ACHN (cell line): ENCODE measurements around the gene EPHB1.
"Not testable (repeated sequence)": the region's sequence is repeated elsewhere in the genome, so short reads cannot be mapped to it uniquely, and the experiment has no call there.

Experiments used
- DNase-seq: peaks from one replicate; pipeline ENCODE4 v3.0.0-alpha.2; 2015
- in situ Hi-C: cut with HindIII; loops from 2 replicates; pipeline ENCODE4 v1.10.0; 2017; ENCODE audit warnings: low sequenced_read_pairs, low pct_ligation_motif_present, low pct_unique_long_range_greater_than_20kb

Gene EPHB1

DNA sequence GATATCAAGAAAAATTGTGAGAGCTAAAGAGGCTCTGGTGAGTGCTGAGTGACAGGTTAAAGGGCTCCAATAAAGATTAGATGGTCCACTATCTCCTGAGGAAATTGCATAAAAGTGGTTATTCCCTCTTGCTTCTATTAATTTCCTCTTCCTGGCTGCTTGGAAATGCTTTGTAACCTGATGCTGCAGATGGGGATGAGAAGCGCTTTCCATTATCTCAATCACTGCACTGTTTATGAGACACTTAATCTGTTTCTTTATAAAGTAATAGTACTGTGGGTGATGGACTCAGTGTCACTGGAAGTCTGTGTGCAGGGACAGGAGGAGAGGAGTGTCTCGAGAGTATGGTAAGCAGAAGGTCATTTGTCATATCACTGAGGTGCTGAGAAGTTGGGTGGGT lies 305.3 kb downstream of the EPHB1 start:
- in situ Hi-C loops = no loop called here
- DNase-seq = no peak

DNA sequence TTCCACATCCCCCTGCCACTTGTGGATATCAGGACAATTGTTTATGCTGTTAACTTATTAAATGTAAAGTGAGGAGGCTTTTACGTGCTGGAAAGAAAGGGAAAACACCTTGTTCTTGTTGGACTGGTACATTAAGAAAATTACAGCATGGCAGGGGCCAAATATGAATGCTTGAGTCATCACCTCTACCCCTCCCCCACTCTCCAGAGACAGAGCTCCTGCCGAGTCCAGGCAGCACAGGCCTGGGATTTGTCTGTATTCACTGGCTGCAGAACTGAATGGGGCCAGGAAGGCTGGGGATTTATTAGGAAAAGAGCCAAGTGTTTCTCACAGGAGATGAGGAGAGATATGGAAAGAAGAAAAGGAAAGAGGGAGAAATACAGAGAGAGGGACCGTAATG lies 308.9 kb downstream of the EPHB1 start:
- in situ Hi-C loops = no loop called here

GRCh38 chr3:135106445-135106844 lies 311.4 kb downstream of the EPHB1 start:
- DNase-seq = peak; percentile 28
- in situ Hi-C loops = no loop called here

More for the DNA sequence above, 308.9 kb downstream of the EPHB1 start:
- DNase-seq = no peak

DNA sequence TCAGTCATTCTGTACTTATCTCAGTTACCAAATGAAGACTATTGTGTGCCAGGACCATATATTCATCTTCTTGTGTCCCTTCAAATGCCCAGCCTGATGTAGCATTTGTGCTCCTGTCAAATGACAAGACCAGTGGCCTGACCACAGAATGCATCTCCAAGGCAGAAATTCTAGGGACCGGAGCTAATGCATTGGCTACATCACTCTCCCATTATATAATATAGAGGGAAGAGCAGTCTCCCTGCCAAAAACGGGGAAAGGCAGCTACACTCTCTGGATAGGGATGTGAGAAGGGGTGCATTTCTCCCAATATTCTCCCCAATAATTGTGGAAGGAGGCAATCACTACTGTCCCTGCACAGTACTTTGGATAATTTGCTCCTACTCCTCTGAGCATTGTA lies 312.0 kb downstream of the EPHB1 start:
- in situ Hi-C loops = no loop called here
- no peak for DNase-seq

GRCh38 chr3:135109681-135110080 lies 314.6 kb downstream of the EPHB1 start:
- in situ Hi-C loops = no loop called here

DNA sequence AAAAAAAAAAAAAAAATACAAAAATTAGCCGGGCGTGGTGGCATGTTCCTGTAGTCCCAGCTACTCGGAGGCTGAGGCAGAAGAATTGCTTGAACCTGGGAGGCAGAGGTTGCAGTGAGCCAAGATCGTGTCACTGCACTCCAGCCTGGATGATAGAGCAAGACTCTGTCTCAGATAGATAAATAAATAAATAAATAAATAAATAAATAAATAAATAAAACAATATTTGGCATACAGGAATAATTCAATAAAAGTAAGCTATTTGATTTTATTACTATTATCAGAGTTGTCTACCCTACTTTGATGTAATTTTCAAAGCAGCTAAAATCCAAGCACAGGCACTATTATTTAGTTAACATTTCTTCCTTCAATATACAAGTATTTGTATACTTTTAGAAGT lies 319.5 kb downstream of the EPHB1 start:
- in situ Hi-C loops, DNase-seq: not testable (repeated sequence)

More at GRCh38 chr3:135109681-135110080, 314.6 kb downstream of the EPHB1 start:
- no peak for DNase-seq

DNA sequence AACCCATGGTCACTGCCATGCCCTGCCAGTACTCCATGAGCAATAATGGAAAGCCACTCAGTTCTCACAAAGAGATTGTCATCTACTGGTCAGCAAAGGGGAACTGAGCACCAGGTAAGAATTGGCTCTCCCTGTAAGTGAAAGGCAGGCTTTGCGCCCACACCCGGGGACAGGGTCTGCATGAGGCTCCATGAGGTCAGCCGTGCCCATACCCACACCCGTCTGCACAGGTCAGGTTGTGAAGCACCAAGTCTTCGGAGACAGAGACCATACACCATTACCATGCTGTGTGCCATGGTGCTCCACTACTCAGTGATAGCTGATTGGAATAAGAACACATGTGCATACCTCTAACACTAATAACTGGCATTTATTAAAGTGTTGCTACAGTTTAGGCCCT lies 322.9 kb downstream of the EPHB1 start:
- DNase-seq = no peak
- in situ Hi-C loops = no loop called here

DNA sequence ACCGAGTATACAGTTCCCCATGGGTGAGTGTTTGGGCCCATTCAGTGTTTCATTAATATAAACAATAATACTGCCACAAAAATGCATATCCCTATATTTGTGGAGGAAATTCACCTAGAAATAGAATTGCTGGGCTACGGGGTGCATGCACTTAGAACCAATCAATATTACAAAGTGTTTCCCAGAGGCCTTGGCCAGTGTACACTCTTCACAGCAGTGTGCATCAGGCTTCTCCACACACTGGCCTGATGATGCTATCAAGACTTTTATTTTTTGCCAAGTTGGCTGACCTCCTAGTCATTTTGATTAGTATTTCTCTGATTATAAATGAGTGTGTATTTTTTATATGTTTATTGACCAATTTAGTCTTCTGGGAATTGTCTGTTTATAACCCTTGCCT lies 323.7 kb downstream of the EPHB1 start:
- in situ Hi-C loops = no loop called here
- no peak for DNase-seq

GRCh38 chr3:135125171-135125801 lies 330.2 kb downstream of the EPHB1 start:
- peak; percentile 43 for DNase-seq
- in situ Hi-C loops = no loop called here

DNA sequence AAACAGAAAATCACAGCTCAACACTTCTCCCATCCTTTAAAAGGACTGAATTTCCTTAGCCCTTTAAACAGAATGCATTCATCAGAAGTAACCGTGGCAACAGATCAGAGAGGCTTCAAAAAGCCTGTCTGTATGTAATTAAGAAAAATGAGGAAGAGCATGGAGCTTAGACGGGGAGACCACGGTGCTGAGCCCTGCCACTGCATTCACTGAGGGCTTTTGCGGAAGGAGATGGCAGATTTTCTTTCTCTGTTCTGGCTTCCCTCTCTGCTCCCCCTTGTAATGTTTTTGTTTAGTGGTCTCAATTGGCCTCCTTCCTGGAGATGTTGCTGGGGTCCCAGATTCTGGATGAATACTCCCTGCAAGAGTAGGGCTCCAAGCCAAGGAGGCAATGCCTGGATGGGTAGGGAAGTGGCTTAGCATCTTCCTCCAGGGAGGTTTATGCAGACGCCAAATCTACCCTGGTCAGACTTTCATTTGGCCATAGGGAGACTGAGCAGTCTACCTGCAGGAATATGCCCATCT lies 332.9 kb downstream of the EPHB1 start:
- DNase-seq = no peak

GRCh38 chr3:135128818-135129217 lies 333.8 kb downstream of the EPHB1 start:
- DNase-seq = no peak
- in situ Hi-C loops = no loop called here

More for the DNA sequence above, 332.9 kb downstream of the EPHB1 start:
- in situ Hi-C loops = no loop called here

DNA sequence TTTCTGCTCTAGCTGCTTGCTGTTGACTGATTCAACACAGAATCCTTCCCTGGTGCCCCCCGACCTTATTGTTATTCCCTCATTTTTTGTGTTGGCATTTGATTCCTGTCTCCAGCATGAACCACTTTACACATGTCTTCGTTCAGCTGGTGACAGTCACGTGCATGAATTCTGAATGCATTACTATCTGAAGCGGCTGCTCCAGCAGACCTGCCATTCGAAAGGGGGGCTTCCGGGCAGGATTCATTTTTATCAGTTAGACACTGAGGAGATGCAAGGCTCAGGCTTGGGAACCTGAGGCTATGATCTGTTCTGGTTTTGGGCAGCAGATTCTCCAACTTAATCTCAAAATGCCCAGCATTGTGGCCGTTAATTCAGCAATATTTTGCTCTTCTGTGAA lies 336.2 kb downstream of the EPHB1 start:
- in situ Hi-C loops = no loop called here
- DNase-seq = no peak

DNA sequence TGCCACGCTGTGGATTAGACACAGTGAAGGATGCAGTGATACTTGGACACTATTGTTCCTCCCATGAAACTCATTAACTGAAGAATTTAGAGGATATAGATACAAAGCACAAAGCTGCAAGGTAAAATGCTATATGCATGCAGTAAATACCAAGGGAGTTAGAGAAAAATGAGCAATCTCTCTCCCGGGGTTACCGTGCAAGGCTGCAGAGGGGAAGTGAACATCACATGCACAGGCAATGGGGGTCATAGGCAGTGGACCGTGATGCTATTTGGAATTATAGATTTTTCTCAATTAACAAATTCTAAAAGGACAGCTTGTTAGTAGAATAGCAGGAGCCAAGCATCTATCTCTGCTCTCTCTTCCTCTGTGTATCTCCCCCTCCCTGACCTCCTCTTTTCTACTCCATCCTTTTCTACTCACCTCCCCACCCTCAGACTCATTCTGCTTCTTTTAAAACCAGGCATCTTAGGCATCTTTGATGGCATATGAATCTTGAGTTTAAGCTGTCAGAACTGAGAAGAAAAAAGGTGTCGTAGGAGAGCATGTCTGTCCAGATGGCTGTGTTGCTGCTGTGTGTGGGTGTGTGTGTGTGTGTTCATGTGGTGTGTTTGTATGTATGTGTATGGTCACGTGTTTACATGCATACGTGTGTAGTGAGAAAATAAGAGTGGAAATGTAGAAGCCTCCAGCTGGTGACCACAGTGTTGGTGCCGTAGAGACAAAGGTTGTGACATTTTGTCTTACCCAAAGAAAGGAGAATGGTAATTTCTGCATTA lies 339.0 kb downstream of the EPHB1 start:
- in situ Hi-C loops = no loop called here
- DNase-seq = no peak

- in situ Hi-C loops = no loop called here
- no peak for DNase-seq
These were observed 339.6 kb downstream of the EPHB1 start for GRCh38 chr3:135134684-135135075.

GRCh38 chr3:135135445-135135844 lies 340.4 kb downstream of the EPHB1 start:
- in situ Hi-C loops = no loop called here
- DNase-seq = no peak

DNA sequence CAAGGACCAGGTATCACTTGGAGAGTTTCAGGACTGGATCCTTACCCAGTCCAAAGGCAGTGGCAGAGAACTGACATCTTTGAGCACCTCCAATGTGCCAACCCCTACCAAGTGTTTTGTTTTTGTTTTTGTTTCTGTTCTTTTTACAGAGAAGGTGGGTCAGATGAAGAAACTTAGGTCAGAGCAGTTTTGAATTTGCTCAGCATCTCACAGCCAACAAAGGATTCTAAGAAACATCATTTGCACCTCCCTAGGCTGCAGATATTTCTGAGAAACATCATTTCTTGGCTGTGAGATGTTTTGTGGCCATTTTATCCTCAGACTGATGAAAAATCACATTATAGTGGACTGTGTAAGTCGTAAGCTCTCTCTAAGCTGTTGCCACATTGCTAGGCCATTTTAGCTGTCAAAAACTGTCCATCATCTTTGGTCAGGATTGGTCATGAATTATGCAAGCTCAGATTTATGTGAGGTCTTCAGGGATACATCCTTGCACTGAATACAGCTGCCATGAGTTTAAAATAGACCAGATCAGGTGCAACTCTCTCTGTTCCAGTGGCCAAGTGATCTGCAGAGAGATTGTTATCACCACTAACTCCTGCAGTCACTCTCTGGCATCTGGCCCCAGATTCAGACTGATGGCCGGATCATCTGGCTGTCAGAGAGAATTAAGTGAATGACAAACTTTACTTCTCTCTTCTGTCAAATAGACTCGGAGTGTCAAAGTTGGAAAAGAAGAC lies 341.5 kb downstream of the EPHB1 start:
- in situ Hi-C loops = no loop called here
- DNase-seq = no peak

GRCh38 chr3:135137296-135137695 lies 342.2 kb downstream of the EPHB1 start:
- DNase-seq = no peak
- in situ Hi-C loops = no loop called here

DNA sequence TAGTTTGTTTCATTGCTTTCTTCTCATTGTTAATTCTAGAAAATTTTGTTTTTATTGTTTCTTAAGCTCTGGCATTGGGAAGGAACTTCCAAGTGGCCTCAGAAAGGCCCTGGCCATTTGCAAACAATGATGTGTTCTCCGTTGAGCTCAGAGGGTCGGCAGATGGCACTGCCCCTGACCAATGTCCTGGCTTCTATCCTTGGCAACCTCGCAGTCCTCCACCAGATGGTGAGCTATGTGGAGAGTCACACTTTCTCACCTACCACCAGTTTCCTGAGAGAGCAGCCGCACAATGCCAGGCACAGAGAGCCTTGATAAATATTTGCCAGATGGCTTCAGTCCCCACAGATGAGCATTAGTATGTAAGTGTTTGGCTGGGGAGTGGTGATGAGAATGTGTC lies 343.7 kb downstream of the EPHB1 start:
- in situ Hi-C loops = no loop called here

DNA sequence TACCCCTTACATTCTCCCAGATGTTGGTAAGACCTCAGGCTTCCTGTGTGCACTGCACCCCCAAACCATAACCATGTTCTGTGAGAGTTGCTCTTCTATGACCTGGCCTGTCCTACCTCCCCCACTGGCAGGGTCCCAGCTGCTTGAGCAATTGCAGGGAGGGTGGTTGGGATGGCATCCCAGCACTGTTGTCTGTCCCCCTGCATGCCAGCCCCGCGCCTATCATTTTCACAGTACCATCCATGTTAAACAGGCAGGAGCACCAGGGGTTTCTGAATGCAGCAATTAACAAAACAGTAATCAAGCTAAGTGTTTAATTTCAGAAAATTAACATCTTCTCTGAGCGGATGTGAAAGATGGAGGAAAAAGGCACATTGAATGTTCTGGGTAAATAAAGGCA lies 345.5 kb downstream of the EPHB1 start:
- DNase-seq = no peak
- in situ Hi-C loops = no loop called here

More for the DNA sequence above, 343.7 kb downstream of the EPHB1 start:
- no peak for DNase-seq
